ENCODE measurements around the gene CEP78. TPM values are rescaled to one million over a fixed set of nuclear protein-coding genes. Genes with fewer than 3 reads are reported as not detected.

CEP78 gene
- total RNA-seq, 2 donors from 2014 or later: 52.8 to 71.6 TPM

- Histone ChIP-seq H3K9ac (ENCODE audit: extremely low read depth, low read length, poor library complexity, severe bottlenecking) (no peak overlapping the region), H3K36me3 (ENCODE audit: control insufficient read depth, insufficient read depth, low read length) (no peaks in the 10 kb centered on the region), H3K9me3 (ENCODE audit: control insufficient read depth, low read length) (no peaks in the 10 kb centered on the region), H3K27ac (ENCODE audit: low read depth, low read length) (no peak overlapping the region), H3K27me3 (ENCODE audit: control insufficient read depth, insufficient read depth, low read length, poor library complexity, severe bottlenecking) (peaks cover 38% of the 10 kb centered on the region), H3K4me1 (ENCODE audit: control insufficient read depth, insufficient read depth, low read length) (no peaks in the 10 kb centered on the region), H3K4me3 (ENCODE audit: low read length) (no peak overlapping the region)
- Mint-ChIP-seq H3K27ac (no peak overlapping the region), H3K4me1 (no peaks in the 10 kb centered on the region), H3K36me3 (ENCODE audit: low read depth) (no peaks in the 10 kb centered on the region), H3K9me3 (no peaks in the 10 kb centered on the region), H3K27me3 (ENCODE audit: insufficient read depth) (peaks cover 2% of the 10 kb centered on the region), H3K4me3 (no peak overlapping the region)
- peak; percentile 41 for DNase-seq
- WGBS, 2 experiments (ENCODE audit: insufficient coverage in 1 of 2, insufficient read length in 1 of 2): 89 to 90% methylated on average over 6 to 8 of the region's 8 CpGs
- TF ChIP-seq CTCF (conservative IDR thresholded peaks at IDR 0.05): no peak
These were observed 52.5 kb downstream of the CEP78 start for GRCh38 chr9:78288214-78288892.

- no peaks in the 10 kb centered on the region for H3K9me3 ChIP-seq (ENCODE audit: control insufficient read depth, low read length)
- 100% methylated on average over 1 of the region's 1 CpG for WGBS, 2 experiments (ENCODE audit: insufficient coverage in 1 of 2, insufficient read length in 1 of 2)
- H3K36me3 ChIP-seq (ENCODE audit: control insufficient read depth, insufficient read depth, low read length): no peaks in the 10 kb centered on the region
- DNase-seq: no peak
- no peaks in the 10 kb centered on the region for H3K27me3 Mint-ChIP-seq (ENCODE audit: insufficient read depth)
- H3K4me1 ChIP-seq (ENCODE audit: control insufficient read depth, insufficient read depth, low read length): no peaks in the 10 kb centered on the region
- H3K9ac ChIP-seq (ENCODE audit: extremely low read depth, low read length, poor library complexity, severe bottlenecking): no peak overlapping the region
- H3K4me3 Mint-ChIP-seq: no peak overlapping the region
- no peak overlapping the region for H3K27ac Mint-ChIP-seq
- peaks cover 32% of the 10 kb centered on the region for H3K27me3 ChIP-seq (ENCODE audit: control insufficient read depth, insufficient read depth, low read length, poor library complexity, severe bottlenecking)
- H3K27ac ChIP-seq (ENCODE audit: low read depth, low read length): no peak overlapping the region
- H3K9me3 Mint-ChIP-seq: no peaks in the 10 kb centered on the region
- H3K36me3 Mint-ChIP-seq (ENCODE audit: low read depth): no peaks in the 10 kb centered on the region
- no peak for TF ChIP-seq CTCF (conservative IDR thresholded peaks at IDR 0.05)
- no peaks in the 10 kb centered on the region for H3K4me1 Mint-ChIP-seq
- no peak overlapping the region for H3K4me3 ChIP-seq (ENCODE audit: low read length)
These were observed 53.6 kb downstream of the CEP78 start for GRCh38 chr9:78289474-78289873.

GRCh38 chr9:78291240-78291925 is 55.5 kb downstream of the CEP78 start:
- DNase-seq: no peak
- Histone ChIP-seq H3K27me3 (ENCODE audit: control insufficient read depth, insufficient read depth, low read length, poor library complexity, severe bottlenecking) (peaks cover 13% of the 10 kb centered on the region), H3K9me3 (ENCODE audit: control insufficient read depth, low read length) (no peaks in the 10 kb centered on the region), H3K36me3 (ENCODE audit: control insufficient read depth, insufficient read depth, low read length) (no peaks in the 10 kb centered on the region), H3K4me3 (ENCODE audit: low read length) (no peak overlapping the region), H3K9ac (ENCODE audit: extremely low read depth, low read length, poor library complexity, severe bottlenecking) (no peak overlapping the region), H3K4me1 (ENCODE audit: control insufficient read depth, insufficient read depth, low read length) (no peaks in the 10 kb centered on the region), H3K27ac (ENCODE audit: low read depth, low read length) (no peak overlapping the region)
- Mint-ChIP-seq H3K4me3 (no peak overlapping the region), H3K36me3 (ENCODE audit: low read depth) (no peaks in the 10 kb centered on the region), H3K27ac (no peak overlapping the region), H3K4me1 (peaks cover 9% of the 10 kb centered on the region), H3K27me3 (ENCODE audit: insufficient read depth) (peaks cover 9% of the 10 kb centered on the region), H3K9me3 (no peaks in the 10 kb centered on the region)
- no peak for TF ChIP-seq CTCF (conservative IDR thresholded peaks at IDR 0.05)
- 81 to 95% methylated on average over 7 to 8 of the region's 8 CpGs for WGBS, 2 experiments (ENCODE audit: insufficient coverage in 1 of 2, insufficient read length in 1 of 2)
